ENCODE data around the gene ARID1B. TPM values are rescaled to one million over a fixed set of nuclear protein-coding genes. Genes with fewer than 3 reads are reported as not detected.
A peak's percentile ranks its signal among the peaks of the same experiment; 100 is the strongest.

The ARID1B gene
- total RNA-seq, 1 donor from 2014 or later: 59.3 TPM

GRCh38 chr6:157227202-157228166, 450.3 kb downstream of the ARID1B start:
- no peaks in the 10 kb centered on the region for H3K27me3 Mint-ChIP-seq (ENCODE audit: low read depth)
- peaks cover 28% of the 10 kb centered on the region for H3K4me1 Mint-ChIP-seq (ENCODE audit: low read depth)
- H3K4me3 Mint-ChIP-seq (ENCODE audit: unreplicated experiment): no peak overlapping the region
- no peaks in the 10 kb centered on the region for H3K36me3 Mint-ChIP-seq (ENCODE audit: low read depth)
- no peaks in the 10 kb centered on the region for H3K9me3 Mint-ChIP-seq (ENCODE audit: low read depth)
- no peak for DNase-seq (ENCODE audit: low spot score)
- H3K27ac Mint-ChIP-seq (ENCODE audit: unreplicated experiment): no peak overlapping the region
- TF ChIP-seq CTCF (IDR thresholded peaks at IDR 0.05): peak; percentile 63

DNA sequence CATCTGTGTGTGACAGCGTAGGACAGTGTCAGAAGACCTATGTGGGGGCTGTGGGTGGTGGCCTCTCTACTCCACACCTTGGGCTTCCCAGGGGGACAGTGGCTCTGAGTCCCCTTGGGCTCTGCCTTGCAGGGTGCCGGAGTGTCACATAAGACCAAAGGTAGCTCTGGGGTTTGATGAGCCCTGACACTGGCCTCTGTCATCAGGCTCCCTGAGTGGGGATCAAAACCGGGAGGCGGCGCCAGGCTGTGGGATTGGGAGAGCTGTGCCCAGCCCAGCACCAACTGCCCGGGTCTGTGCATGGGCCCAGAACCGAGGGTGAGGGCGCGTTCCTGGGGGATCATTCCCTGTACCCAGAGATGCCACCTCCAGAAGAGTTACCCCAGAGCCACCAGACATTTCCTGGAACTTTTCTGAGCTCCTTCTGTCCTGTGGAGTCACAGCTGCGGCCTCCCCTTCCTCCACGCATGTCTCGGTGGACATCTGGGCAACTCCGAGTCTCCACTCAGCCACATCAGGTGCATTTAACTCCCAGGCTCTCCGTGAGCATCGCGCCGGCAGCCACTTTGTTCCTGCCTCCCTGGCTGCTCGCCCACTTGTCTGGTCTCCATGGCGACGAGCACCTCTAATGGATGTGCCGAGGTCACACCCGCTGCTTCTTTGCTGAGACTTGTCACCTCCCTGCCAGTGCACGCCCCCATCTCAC, 451.4 kb downstream of the ARID1B start:
- Mint-ChIP-seq H3K4me1 (ENCODE audit: low read depth) (peaks cover 22% of the 10 kb centered on the region), H3K36me3 (ENCODE audit: low read depth) (no peaks in the 10 kb centered on the region), H3K9me3 (ENCODE audit: low read depth) (no peaks in the 10 kb centered on the region), H3K4me3 (ENCODE audit: unreplicated experiment) (no peak overlapping the region), H3K27me3 (ENCODE audit: low read depth) (no peaks in the 10 kb centered on the region), H3K27ac (ENCODE audit: unreplicated experiment) (no peak overlapping the region)
- no peak for TF ChIP-seq CTCF (IDR thresholded peaks at IDR 0.05)
- DNase-seq (ENCODE audit: low spot score): no peak

DNA sequence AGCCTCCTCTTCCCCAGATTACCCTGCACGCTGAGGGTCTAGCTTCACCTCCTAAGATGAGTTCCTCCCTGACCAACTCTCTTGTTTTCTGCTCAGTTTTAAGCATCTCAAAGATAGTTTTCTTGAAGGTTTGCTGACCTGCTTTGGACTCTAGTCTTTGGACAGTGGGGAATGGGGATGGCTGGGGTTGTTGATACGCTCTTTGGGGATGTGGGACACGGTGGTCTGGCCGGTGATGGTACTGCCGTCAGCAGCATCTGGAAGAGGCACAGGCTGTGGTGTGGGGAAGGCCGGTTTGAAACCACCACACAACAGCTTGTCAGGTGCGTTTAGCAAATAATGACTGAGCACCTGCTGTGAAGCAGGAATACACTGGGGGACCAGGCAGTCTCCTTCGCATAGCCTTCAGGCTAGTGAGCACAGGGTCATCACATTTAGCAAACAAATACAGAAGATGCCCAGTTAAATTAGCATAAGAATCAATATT, 452.0 kb downstream of the ARID1B start:
- H3K4me1 Mint-ChIP-seq (ENCODE audit: low read depth): peaks cover 22% of the 10 kb centered on the region
- H3K36me3 Mint-ChIP-seq (ENCODE audit: low read depth): peaks cover 4% of the 10 kb centered on the region
- no peak overlapping the region for H3K27ac Mint-ChIP-seq (ENCODE audit: unreplicated experiment)
- H3K4me3 Mint-ChIP-seq (ENCODE audit: unreplicated experiment): no peak overlapping the region
- no peak for TF ChIP-seq CTCF (IDR thresholded peaks at IDR 0.05)
- no peaks in the 10 kb centered on the region for H3K27me3 Mint-ChIP-seq (ENCODE audit: low read depth)
- no peaks in the 10 kb centered on the region for H3K9me3 Mint-ChIP-seq (ENCODE audit: low read depth)
- DNase-seq (ENCODE audit: low spot score): no peak

DNA sequence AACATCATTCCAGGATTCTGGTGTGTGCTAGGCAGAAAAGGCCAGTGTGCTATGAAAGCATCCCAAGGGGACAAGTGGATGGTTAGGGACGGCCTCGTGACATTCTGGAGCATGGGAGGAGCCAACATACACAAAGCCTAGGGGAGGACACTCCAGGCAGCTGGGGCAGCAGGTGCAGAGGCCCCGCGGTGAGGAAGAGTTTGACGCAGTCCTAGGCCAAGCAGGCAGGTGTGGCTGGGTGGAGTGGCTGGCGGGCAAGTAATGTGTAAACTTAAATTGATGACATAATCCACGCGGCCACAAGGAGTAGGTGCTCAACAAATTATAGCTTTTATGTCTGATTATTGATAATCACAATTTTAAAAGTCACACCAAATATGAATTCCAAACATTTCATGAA, 452.5 kb downstream of the ARID1B start:
- H3K27ac Mint-ChIP-seq (ENCODE audit: unreplicated experiment): no peak overlapping the region
- TF ChIP-seq CTCF (IDR thresholded peaks at IDR 0.05): no peak
- peaks cover 2% of the 10 kb centered on the region for H3K27me3 Mint-ChIP-seq (ENCODE audit: low read depth)
- peaks cover 24% of the 10 kb centered on the region for H3K4me1 Mint-ChIP-seq (ENCODE audit: low read depth)
- DNase-seq (ENCODE audit: low spot score): no peak
- peaks cover 4% of the 10 kb centered on the region for H3K36me3 Mint-ChIP-seq (ENCODE audit: low read depth)
- H3K4me3 Mint-ChIP-seq (ENCODE audit: unreplicated experiment): no peak overlapping the region
- H3K9me3 Mint-ChIP-seq (ENCODE audit: low read depth): no peaks in the 10 kb centered on the region

GRCh38 chr6:157230910-157231309, 453.7 kb downstream of the ARID1B start:
- Mint-ChIP-seq H3K27ac (ENCODE audit: unreplicated experiment) (no peak overlapping the region), H3K27me3 (ENCODE audit: low read depth) (peaks cover 7% of the 10 kb centered on the region), H3K4me3 (ENCODE audit: unreplicated experiment) (no peak overlapping the region), H3K36me3 (ENCODE audit: low read depth) (peaks cover 4% of the 10 kb centered on the region), H3K4me1 (ENCODE audit: low read depth) (peaks cover 30% of the 10 kb centered on the region), H3K9me3 (ENCODE audit: low read depth) (no peaks in the 10 kb centered on the region)
- no peak for TF ChIP-seq CTCF (IDR thresholded peaks at IDR 0.05)
- no peak for DNase-seq (ENCODE audit: low spot score)

Measured in chondrocyte (in vitro differentiated cells).